H1 (cell line): ENCODE results near the gene MAP7. TPM values are rescaled to one million over a fixed set of nuclear protein-coding genes. Genes with fewer than 3 reads are reported as not detected.

Source experiments
- CTCF ChIA-PET: fragments of 300-600 bp; sonication (Branson Sonifier 250); formaldehyde crosslinking; loops from one replicate; lab custom pipeline; 2021; ENCODE audit not compliant: partially characterized antibody; lab: Charles Lee
- POLR2A ChIA-PET: fragments of 300-600 bp; sonication (Branson Sonifier 250); formaldehyde crosslinking; loops from one replicate; lab custom pipeline; 2021; ENCODE audit warnings: inconsistent platforms; ENCODE audit not compliant: partially characterized antibody; lab: Charles Lee
- DNase-seq, 2 experiments: peaks; one replicate each; pipeline versions ENCODE4 v3.0.0 to v3.0.0-alpha.2; 2010 to 2022; ENCODE audit warnings: low spot score in 2 of 2, low read depth in 1 of 2, mixed read lengths in 1 of 2
- FAIRE-seq: peaks from 2 replicates; lab custom pipeline; 2011; peaks lifted over from hg19 to GRCh38; lab: Jason Lieb, UNC
- H2AFZ ChIP-seq: 2 replicates; pipeline ENCODE4 v1.8.1; 2012; ENCODE audit warnings: low read length, inconsistent platforms
- H2AK5ac ChIP-seq: 2 replicates; pipeline ENCODE4 v1.6.1; 2013; ENCODE audit warnings: low read depth, low read length
- H2BK120ac ChIP-seq: replicated peaks from 2 replicates; pipeline ENCODE3; 2013; ENCODE audit warnings: low read depth, low read length, inconsistent platforms
- H2BK12ac ChIP-seq: 2 replicates; pipeline ENCODE4 v1.6.1; 2013; ENCODE audit warnings: low read depth, low read length
- H2BK15ac ChIP-seq: 2 replicates; pipeline ENCODE4 v1.6.1; 2013; ENCODE audit warnings: low read length
- H2BK20ac ChIP-seq: 2 replicates; pipeline ENCODE4 v1.6.1; 2013; ENCODE audit warnings: low read length
- H2BK5ac ChIP-seq: 2 replicates; pipeline ENCODE4 v1.6.1; 2013; ENCODE audit warnings: low read depth, low read length
- H3K14ac ChIP-seq: 2 replicates; pipeline ENCODE4 v1.6.1; 2013; ENCODE audit warnings: inconsistent platforms; ENCODE audit not compliant: insufficient read length
- H3K18ac ChIP-seq: 2 replicates; pipeline ENCODE4 v1.6.1; 2013; ENCODE audit warnings: low read length; ENCODE audit errors: extremely low read depth
- H3K23ac ChIP-seq: 2 replicates; pipeline ENCODE4 v1.6.1; 2013; ENCODE audit warnings: inconsistent platforms; ENCODE audit not compliant: insufficient read length
- H3K23me2 ChIP-seq: 2 replicates; pipeline ENCODE4 v1.6.1; 2013; ENCODE audit warnings: low read depth, low read length
- H3K27ac ChIP-seq: 2 replicates; pipeline ENCODE4 v1.6.1; 2011; ENCODE audit warnings: low read depth, low read length, inconsistent platforms
- H3K27me3 ChIP-seq, 4 experiments: replicated peaks in 1 of 4; 1 replicate in 1 of 4; 2 replicates in 3 of 4; pipeline versions ENCODE4 v1.6.1 to v1.8.1; 2011 to 2013; ENCODE audit warnings: low read length in 3 of 4, mild to moderate bottlenecking in 3 of 4, inconsistent platforms in 2 of 4, mixed read lengths in 2 of 4, moderate library complexity in 1 of 4; ENCODE audit not compliant: control insufficient read depth in 3 of 4, insufficient read depth in 3 of 4; ENCODE audit errors: extremely low read depth in 1 of 4
- H3K36me3 ChIP-seq, 4 experiments: 2 replicates each; pipeline versions ENCODE4 v1.6.1 to v1.8.1; 2011 to 2013; ENCODE audit warnings: mild to moderate bottlenecking in 4 of 4, low read length in 3 of 4, moderate library complexity in 2 of 4, control low read depth in 1 of 4, inconsistent platforms in 1 of 4; ENCODE audit not compliant: insufficient read depth in 4 of 4, control insufficient read depth in 2 of 4
- H3K4ac ChIP-seq: replicated peaks from 2 replicates; pipeline ENCODE3; 2013; ENCODE audit warnings: low read length, low read depth, mixed read lengths, inconsistent platforms; ENCODE audit not compliant: insufficient read length
- H3K4me1 ChIP-seq, 4 experiments: replicated peaks in 1 of 4; 1 replicate in 1 of 4; 2 replicates in 3 of 4; pipeline versions ENCODE4 v1.6.1 to v1.8.1; 2011 to 2013; ENCODE audit warnings: low read length in 3 of 4, inconsistent platforms in 2 of 4, mixed read lengths in 1 of 4; ENCODE audit not compliant: insufficient read depth in 4 of 4, control insufficient read depth in 3 of 4
- H3K4me2 ChIP-seq, 2 experiments: 2 replicates each; pipeline versions ENCODE4 v1.6.1 to v1.8.1; 2011 to 2013; ENCODE audit warnings: low read depth in 2 of 2, low read length in 2 of 2, control low read depth in 1 of 2, inconsistent platforms in 1 of 2, mild to moderate bottlenecking in 1 of 2; ENCODE audit not compliant: insufficient read depth in 1 of 2
- H3K4me3 ChIP-seq, 4 experiments: fragments of 200-600, 300-600 bp in 1 of 4; sonication (generic), shearing (Covaris generic), sonication (Bioruptor Twin) in 1 of 4; 2 replicates each; pipeline versions ENCODE4 v1.5.1 to v1.8.1; 2011 to 2016; ENCODE audit warnings: low read length in 4 of 4, low read depth in 3 of 4, control low read depth in 2 of 4, inconsistent platforms in 2 of 4, mild to moderate bottlenecking in 2 of 4, mixed read lengths in 1 of 4, moderate library complexity in 1 of 4; ENCODE audit not compliant: insufficient read depth in 2 of 4; ENCODE audit errors: extremely low read depth in 1 of 4
- H3K56ac ChIP-seq: replicated peaks from 2 replicates; pipeline ENCODE3; 2013; ENCODE audit warnings: low read depth, mild to moderate bottlenecking, mixed read lengths, low read length, inconsistent platforms; ENCODE audit not compliant: insufficient read length
- H3K79me1 ChIP-seq: 2 replicates; pipeline ENCODE4 v1.6.1; 2013; ENCODE audit warnings: low read depth, low read length, control low read depth
- H3K79me2 ChIP-seq, 2 experiments: 2 replicates each; pipeline versions ENCODE4 v1.6.1 to v1.8.1; 2012 to 2013; ENCODE audit warnings: low read length in 2 of 2, mild to moderate bottlenecking in 2 of 2, inconsistent platforms in 1 of 2; ENCODE audit not compliant: insufficient read depth in 2 of 2, control insufficient read depth in 1 of 2
- H3K9ac ChIP-seq, 4 experiments: replicated peaks in 1 of 4; 1 replicate in 1 of 4; 2 replicates in 3 of 4; pipeline versions ENCODE4 v1.6.1 to v1.8.1; 2011 to 2013; ENCODE audit warnings: low read depth in 3 of 4, low read length in 3 of 4, control low read depth in 2 of 4, mild to moderate bottlenecking in 2 of 4, moderate library complexity in 2 of 4, inconsistent platforms in 1 of 4; ENCODE audit errors: extremely low read depth in 1 of 4
- H3K9me3 ChIP-seq, 2 experiments: 2 replicates each; pipeline versions ENCODE4 v1.6.1 to v1.8.1; 2012 to 2013; ENCODE audit warnings: mild to moderate bottlenecking in 2 of 2, moderate library complexity in 2 of 2, control low read depth in 1 of 2, inconsistent platforms in 1 of 2, low read depth in 1 of 2, low read length in 1 of 2, mixed read lengths in 1 of 2; ENCODE audit not compliant: insufficient read depth in 2 of 2
- H4K20me1 ChIP-seq, 2 experiments: replicated peaks in 1 of 2; 2 replicates each; pipeline versions ENCODE3 to v1.8.1; 2011 to 2013; ENCODE audit warnings: inconsistent platforms in 2 of 2, low read length in 2 of 2, mild to moderate bottlenecking in 1 of 2; ENCODE audit not compliant: insufficient read depth in 2 of 2, control insufficient read depth in 1 of 2
- H4K5ac ChIP-seq: 2 replicates; pipeline ENCODE4 v1.6.1; 2013; ENCODE audit warnings: low read length, low read depth, mixed read lengths, inconsistent platforms; ENCODE audit not compliant: insufficient read length
- H4K8ac ChIP-seq: 2 replicates; pipeline ENCODE4 v1.8.0; 2013; ENCODE audit warnings: mild to moderate bottlenecking, moderate library complexity, low read length, inconsistent platforms; ENCODE audit not compliant: insufficient read depth; ENCODE audit errors: extremely low read depth
- H4K91ac ChIP-seq: replicated peaks from 2 replicates; pipeline ENCODE3; 2013; ENCODE audit warnings: low read length, mixed read lengths, inconsistent platforms; ENCODE audit not compliant: insufficient read length
- ASH2L ChIP-seq: fragments of 200-600, 300-600 bp; sonication (generic); IDR thresholded peaks from one replicate; pipeline ENCODE4 v1.7.1; 2017; ENCODE audit warnings: low read length
- CBX8 ChIP-seq: fragments of 300-800, 300-1000 bp; sonication (generic); IDR thresholded peaks from 2 replicates; pipeline ENCODE4 v1.7.1; 2016; ENCODE audit warnings: low read depth, low read length, borderline replicate concordance
- CTCF ChIP-seq, 3 experiments: IDR thresholded peaks; 1 replicate in 2 of 3; 2 replicates in 1 of 3; pipeline versions ENCODE4 v1.5.1 to v1.6.1; 2011; ENCODE audit warnings: low read length in 3 of 3, mild to moderate bottlenecking in 3 of 3, inconsistent platforms in 2 of 3, low read depth in 1 of 3, moderate library complexity in 1 of 3; ENCODE audit not compliant: insufficient read depth in 1 of 3; ENCODE audit errors: control extremely low read depth in 1 of 3
- E2F6 ChIP-seq: IDR thresholded peaks from 2 replicates; pipeline ENCODE4 v1.6.1; 2012; ENCODE audit warnings: inconsistent platforms
- EP300 ChIP-seq, 2 experiments: IDR thresholded peaks; 1 replicate in 1 of 2; 2 replicates in 1 of 2; pipeline ENCODE4 v1.6.1; 2011 to 2012; ENCODE audit warnings: low read depth in 2 of 2, low read length in 2 of 2, mild to moderate bottlenecking in 2 of 2, borderline replicate concordance in 1 of 2, inconsistent platforms in 1 of 2, moderate library complexity in 1 of 2
- NANOG ChIP-seq: IDR thresholded peaks from 2 replicates; pipeline ENCODE4 v1.6.1; 2011; ENCODE audit warnings: low read length, low read depth, mild to moderate bottlenecking, inconsistent platforms; ENCODE audit not compliant: insufficient read depth, poor library complexity, severe bottlenecking
- POLR2A ChIP-seq, 2 experiments: IDR thresholded peaks; 1 replicate in 1 of 2; 2 replicates in 1 of 2; pipeline ENCODE4 v1.6.1; 2011; ENCODE audit warnings: low read depth in 2 of 2, low read length in 2 of 2, mild to moderate bottlenecking in 2 of 2; ENCODE audit errors: control extremely low read depth in 1 of 2
- SP2 ChIP-seq: IDR thresholded peaks from 2 replicates; pipeline ENCODE4 v1.6.1; 2012; ENCODE audit warnings: mild to moderate bottlenecking, low read length, inconsistent platforms
- SRF ChIP-seq: IDR thresholded peaks from 2 replicates; pipeline ENCODE4 v1.6.1; 2011; ENCODE audit warnings: mild to moderate bottlenecking, low read depth, low read length, moderate library complexity
- WGBS, 2 experiments: shearing (Covaris generic) in 1 of 2; methylation state at CpG; one replicate each; pipeline versions ENCODE4 v1.1.6 to v1.1.7; 2013 to 2015; ENCODE audit warnings: low lambda C conversion rate in 2 of 2, mixed read lengths in 2 of 2, inconsistent platforms in 1 of 2, low coverage in 1 of 2, missing lambda C conversion rate in 1 of 2; ENCODE audit not compliant: insufficient replicate concordance in 2 of 2, insufficient coverage in 1 of 2, insufficient read length in 1 of 2; ENCODE audit errors: extremely low coverage in 1 of 2, missing lambda C conversion rate in 1 of 2; 5-methylcytosine and 5-hydroxymethylcytosine counted together
- polyA plus RNA-seq, 7 experiments: library from polyadenylated mRNA; depleted of rRNA in 3 of 7; stranded (reverse) in 5 of 7; unstranded in 2 of 7; fragments of >200 nt in 5 of 7; fragments of 200-250 nt in 2 of 7; gene quantifications; 1 replicate in 5 of 7; 2 replicates in 1 of 7; 4 replicates in 1 of 7; pipeline versions ENCODE4 v1.2.1 to v1.2.3, GENCODE V29; 2011 to 2013; ENCODE audit warnings: missing spikeins in 2 of 7, mixed read lengths in 2 of 7
- total RNA-seq: library from RNA; stranded (reverse); fragmentation: NEBNext Ultra II Directional; extraction: Animal tissue kit (Norgen Biotek cat#: 25700); gene quantifications from 2 replicates; pipeline ENCODE4 v1.2.1, GENCODE V29; 2021

MAP7 gene
- total and polyA plus RNA-seq, 2 of the 8 experiments (the other 6 are each of a cell fraction or from before 2014, with no cell fraction given), result 13.5 to 66.9 TPM

- POLR2A ChIA-PET, result interaction anchor here (2.2 kb wide), 1 partner anchor 36 kb away, joined by 9 read pairs; the partner anchor contains the start of gene BCLAF1
- Histone ChIP-seq H2AFZ (no peak overlapping the region), H3K36me3 (no peaks in the 10 kb centered on the region), H3K27me3 (no peaks in the 10 kb centered on the region; a peak in 1 of 7 replicates), H3K14ac (no peak overlapping the region), H3K4me3 (no peak overlapping the region), H2BK15ac (no peak overlapping the region), H2BK5ac (no peak overlapping the region), H3K4me2 (no peak overlapping the region), H3K4me1 (peaks cover 0 to 2% (median 0%) of the 10 kb centered on the region in 4 experiments; a peak in 1 of 7 replicates), H3K79me1 (no peaks in the 10 kb centered on the region), H3K23me2 (no peaks in the 10 kb centered on the region), H3K9ac (no peak overlapping the region; a peak in 1 of 7 replicates), H3K18ac (no peak overlapping the region), H2AK5ac (no peak overlapping the region), H3K23ac (no peak overlapping the region), H2BK12ac (no peak overlapping the region), H4K8ac (no peak overlapping the region), H3K79me2 (no peaks in the 10 kb centered on the region), H3K27ac (no peak overlapping the region), H4K5ac (no peak overlapping the region), H2BK120ac (no peak overlapping the region), H4K20me1 (no peaks in the 10 kb centered on the region), H3K56ac (no peak overlapping the region), H2BK20ac (no peak overlapping the region), H4K91ac (no peak overlapping the region), H3K9me3 (no peaks in the 10 kb centered on the region), H3K4ac (no peak overlapping the region)
- CTCF ChIA-PET, result interaction anchor here (1.6 to 3.4 kb wide), 3 partner anchors 7 to 13 kb away, joined by 7 to 22 read pairs (median 7); no protein-coding TSS in a partner anchor
- FAIRE-seq (no peak), DNase-seq (no peak)
- 88% methylated on average over 10 of the region's 10 CpGs; no CpG with 5 or more reads in 1 of the 2 experiments for WGBS, 2 experiments
- TF ChIP-seq CTCF (IDR thresholded peaks at IDR 0.05; ENCODE audit: control extremely low read depth in 1 of 3, insufficient read depth in 1 of 3, low read depth in 1 of 3, low read length in 3 of 3), result no peak
- no peak for TF ChIP-seq ASH2L
- no peak for TF ChIP-seq SRF
- no peak for TF ChIP-seq SP2
- TF ChIP-seq CBX8, result no peak
- no peak for TF ChIP-seq POLR2A (IDR thresholded peaks at IDR 0.05; ENCODE audit: control extremely low read depth in 1 of 2, low read depth in 2 of 2, low read length in 2 of 2)
- no peak for TF ChIP-seq E2F6
- no peak for TF ChIP-seq EP300 (IDR thresholded peaks at IDR 0.05; ENCODE audit: borderline replicate concordance in 1 of 2, low read depth in 2 of 2, low read length in 2 of 2)
- no peak for TF ChIP-seq NANOG
These were observed 225.4 kb downstream of the MAP7 start for GRCh38 chr6:136324686-136325380.
